IMR-90 (cell line): ENCODE results near the gene CPXM2.

ENCODE experiments used
- CHD1 ChIP-seq: IDR thresholded peaks from 2 replicates; pipeline ENCODE4 v1.6.1; 2012; ENCODE audit warnings: low read depth, low read length, improper control_type of control experiment
- CTCF ChIP-seq: conservative IDR thresholded peaks from 2 replicates; pipeline ENCODE4 v1.5.1; 2012; ENCODE audit warnings: mild to moderate bottlenecking, low read depth, low read length, improper control_type of control experiment
- NFE2L2 ChIP-seq: fragments of 150-350 bp; IDR thresholded peaks from 2 replicates; pipeline ENCODE4 v1.6.1; 2016; ENCODE audit warnings: low read depth, mild to moderate bottlenecking, low read length
- POLR2A ChIP-seq: IDR thresholded peaks from 2 replicates; pipeline ENCODE4 v1.6.1; 2012; ENCODE audit warnings: mild to moderate bottlenecking, low read depth, low read length
- RAD21 ChIP-seq: IDR thresholded peaks from 2 replicates; pipeline ENCODE4 v1.6.1; 2012; ENCODE audit warnings: low read length, improper control_type of control experiment
- USF2 ChIP-seq: fragments of 150-350 bp; IDR thresholded peaks from 2 replicates; pipeline ENCODE4 v1.6.1; 2017; ENCODE audit warnings: mild to moderate bottlenecking, antibody characterized with exemption, low read length, low read depth

- TF ChIP-seq CTCF (no peak), RAD21 (no peak), NFE2L2 (no peak), CHD1 (no peak), POLR2A (no peak), USF2 (no peak)
Observed at GRCh38 chr10:123865880-123866279, 25.7 kb downstream of the CPXM2 start.
